ENCODE results near the gene NTN1.

DNA sequence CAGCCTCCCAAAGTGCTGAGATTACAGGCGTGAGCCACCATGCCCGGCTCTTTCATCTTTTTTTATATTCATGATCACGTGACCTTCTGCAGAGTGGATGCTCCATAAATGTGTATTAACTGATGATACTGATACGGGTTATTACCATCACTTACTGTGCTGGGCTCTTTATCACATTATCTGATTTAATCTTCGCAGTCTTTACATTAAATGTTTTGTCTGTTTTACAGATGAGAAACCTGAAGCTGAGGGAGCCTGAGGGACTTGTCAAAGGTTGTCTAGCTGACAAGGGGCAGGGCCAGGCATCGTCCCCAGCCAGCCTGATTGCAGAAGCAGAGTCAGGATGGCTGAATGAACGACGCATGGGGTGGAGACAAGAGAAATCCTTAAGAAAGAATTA is 104.4 kb downstream of the NTN1 start:
- TF ChIP-seq, protein P1, sequence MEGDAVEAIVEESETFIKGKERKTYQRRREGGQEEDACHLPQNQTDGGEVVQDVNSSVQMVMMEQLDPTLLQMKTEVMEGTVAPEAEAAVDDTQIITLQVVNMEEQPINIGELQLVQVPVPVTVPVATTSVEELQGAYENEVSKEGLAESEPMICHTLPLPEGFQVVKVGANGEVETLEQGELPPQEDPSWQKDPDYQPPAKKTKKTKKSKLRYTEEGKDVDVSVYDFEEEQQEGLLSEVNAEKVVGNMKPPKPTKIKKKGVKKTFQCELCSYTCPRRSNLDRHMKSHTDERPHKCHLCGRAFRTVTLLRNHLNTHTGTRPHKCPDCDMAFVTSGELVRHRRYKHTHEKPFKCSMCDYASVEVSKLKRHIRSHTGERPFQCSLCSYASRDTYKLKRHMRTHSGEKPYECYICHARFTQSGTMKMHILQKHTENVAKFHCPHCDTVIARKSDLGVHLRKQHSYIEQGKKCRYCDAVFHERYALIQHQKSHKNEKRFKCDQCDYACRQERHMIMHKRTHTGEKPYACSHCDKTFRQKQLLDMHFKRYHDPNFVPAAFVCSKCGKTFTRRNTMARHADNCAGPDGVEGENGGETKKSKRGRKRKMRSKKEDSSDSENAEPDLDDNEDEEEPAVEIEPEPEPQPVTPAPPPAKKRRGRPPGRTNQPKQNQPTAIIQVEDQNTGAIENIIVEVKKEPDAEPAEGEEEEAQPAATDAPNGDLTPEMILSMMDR (IDR thresholded peaks at IDR 0.05), result no peak
- TF ChIP-seq POLR2A (IDR thresholded peaks at IDR 0.05), result no peak
